Raji (cell line): Measurements from ENCODE around the gene CADPS2.

Experiments used
- POLR2A ChIP-seq: IDR thresholded peaks from 2 replicates; pipeline ENCODE4 v1.6.1; 2011; ENCODE audit warnings: low read depth, low read length, control low read depth; ENCODE audit not compliant: insufficient read depth

CADPS2 gene

DNA sequence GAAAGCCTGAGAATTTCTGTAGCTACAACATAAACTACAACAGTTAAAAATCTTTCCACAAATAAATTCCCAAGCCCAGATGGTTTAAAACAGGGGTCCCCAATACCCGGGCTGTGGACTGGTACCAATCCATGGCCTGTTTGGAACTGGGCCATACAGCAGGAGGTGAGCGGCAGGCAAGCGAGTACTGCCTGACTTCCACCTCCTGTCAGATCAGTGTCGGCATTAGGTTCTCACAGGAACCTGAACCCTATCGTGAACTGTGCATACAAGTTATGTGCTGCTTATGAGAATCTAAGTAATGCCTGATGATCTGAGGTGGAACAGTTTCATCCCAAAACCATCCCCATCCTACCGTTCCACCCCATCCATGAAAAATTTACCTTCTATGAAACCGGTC is 421.0 kb downstream of the CADPS2 start:
- no peak for TF ChIP-seq POLR2A

GRCh38 chr7:122463631-122464030 is 422.6 kb downstream of the CADPS2 start:
- no peak for TF ChIP-seq POLR2A

DNA sequence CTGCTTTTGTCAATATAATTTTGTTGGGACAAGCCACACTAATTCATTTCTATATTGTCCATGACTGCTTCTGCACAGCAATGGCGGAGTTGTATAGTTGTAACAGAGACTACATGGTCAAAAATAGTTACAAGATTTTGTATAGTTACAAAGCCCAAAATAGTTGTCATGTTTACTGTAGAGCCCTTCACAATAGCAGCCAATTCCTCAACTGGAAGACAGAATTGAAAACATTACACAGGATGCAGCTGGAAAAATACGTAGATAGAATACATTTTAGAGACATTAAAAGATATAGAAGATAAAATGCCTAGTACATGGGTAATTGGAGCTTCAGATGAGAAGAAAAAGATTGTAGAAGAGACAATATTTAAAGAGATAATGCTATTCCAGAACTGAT is 425.3 kb downstream of the CADPS2 start:
- TF ChIP-seq POLR2A: no peak

DNA sequence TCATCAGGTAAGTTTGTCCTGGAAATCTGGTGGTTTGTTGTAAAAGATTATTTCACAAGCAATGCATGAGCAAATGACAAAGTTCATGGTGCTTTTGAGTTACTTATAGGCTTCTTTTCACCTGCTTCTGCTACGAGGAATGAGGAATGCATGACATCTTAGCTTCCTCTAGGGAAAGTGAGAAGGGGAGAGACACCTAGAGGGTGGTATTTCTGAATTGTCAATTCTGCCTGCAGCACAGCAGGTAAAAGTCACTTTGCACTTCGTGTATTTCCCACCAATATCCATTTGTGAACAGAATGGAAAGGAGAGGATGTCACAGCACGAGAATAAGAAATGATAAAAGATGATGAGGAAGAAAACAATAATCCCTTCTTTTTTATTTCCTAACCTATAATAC is 428.3 kb downstream of the CADPS2 start:
- TF ChIP-seq POLR2A: no peak

GRCh38 chr7:122457325-122457724 is 428.9 kb downstream of the CADPS2 start:
- TF ChIP-seq POLR2A: no peak

DNA sequence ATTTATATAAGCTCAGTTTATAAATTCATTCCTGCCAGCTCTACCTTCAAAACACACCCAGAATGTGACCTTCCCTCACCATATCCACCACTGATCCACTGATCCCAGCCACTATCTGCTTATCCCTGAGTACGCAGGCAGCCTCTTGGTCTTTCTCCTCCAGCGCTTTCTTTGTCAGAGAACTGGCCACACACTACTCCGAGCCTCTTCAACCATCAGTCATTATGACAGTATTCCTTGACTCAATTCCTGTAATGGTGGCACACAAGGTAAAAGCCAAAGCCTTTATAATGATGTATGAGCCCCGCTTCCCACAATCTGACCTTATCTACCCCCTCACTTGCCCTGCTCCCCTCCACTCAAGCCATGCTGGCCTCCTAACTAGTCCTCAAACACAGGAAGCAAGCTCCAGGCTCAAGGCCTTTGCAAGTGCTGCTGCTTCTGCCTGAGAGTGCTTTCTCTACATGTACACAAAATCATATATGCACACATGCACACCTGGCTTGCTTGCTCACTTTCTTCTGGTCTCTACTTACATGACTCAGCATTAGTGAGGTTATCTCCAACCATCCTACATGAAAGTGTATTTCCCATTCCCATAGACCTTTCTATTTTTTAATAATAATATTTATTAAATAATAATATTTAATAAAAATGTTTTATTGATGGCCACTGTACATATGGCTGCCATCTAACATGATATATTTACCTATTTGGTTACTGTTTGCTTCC is 431.3 kb downstream of the CADPS2 start:
- no peak for TF ChIP-seq POLR2A

DNA sequence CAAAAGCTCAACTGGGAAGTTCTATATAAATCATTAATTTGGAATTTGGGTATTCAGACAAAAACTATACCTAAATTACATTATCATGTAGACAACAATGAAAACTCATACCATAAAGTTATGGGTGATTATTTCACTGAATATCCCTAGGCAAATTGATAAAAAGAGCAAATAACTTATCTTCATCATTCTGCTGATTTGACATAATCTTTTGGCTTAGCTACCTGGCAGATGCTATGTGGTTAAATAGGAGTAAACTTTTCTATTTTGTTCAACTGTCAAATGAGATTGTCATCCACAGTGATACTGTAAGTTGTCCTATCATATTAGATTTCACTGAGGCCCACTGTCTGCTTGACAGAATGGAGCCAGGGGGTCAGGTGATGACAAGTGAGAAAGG is 432.8 kb downstream of the CADPS2 start:
- TF ChIP-seq POLR2A: no peak

GRCh38 chr7:122448893-122449589 is 437.2 kb downstream of the CADPS2 start:
- no peak for TF ChIP-seq POLR2A

- TF ChIP-seq POLR2A: no peak
Measured at GRCh38 chr7:122442929-122443328, 443.3 kb downstream of the CADPS2 start.

DNA sequence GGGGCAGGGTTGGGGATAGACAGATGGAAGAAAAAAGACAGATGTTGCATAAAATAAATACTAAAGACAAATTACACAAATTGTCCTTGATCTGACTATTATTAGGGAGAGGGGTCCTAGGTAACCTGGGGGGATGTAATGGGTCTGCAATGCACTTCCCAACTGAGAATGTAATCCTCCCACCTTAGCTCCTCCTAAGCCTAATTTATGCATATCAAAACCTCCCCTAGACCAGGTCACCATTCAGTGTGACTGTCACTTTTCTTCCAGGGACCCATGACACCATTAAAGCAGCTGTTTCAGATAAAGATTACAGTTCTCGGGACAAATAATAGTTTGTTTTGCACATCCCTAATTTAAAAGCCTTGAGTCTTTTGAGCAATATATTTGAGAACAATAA is 447.8 kb downstream of the CADPS2 start:
- TF ChIP-seq POLR2A: no peak

- no peak for TF ChIP-seq POLR2A
Measured at GRCh38 chr7:122438006-122438405, 448.3 kb downstream of the CADPS2 start.

DNA sequence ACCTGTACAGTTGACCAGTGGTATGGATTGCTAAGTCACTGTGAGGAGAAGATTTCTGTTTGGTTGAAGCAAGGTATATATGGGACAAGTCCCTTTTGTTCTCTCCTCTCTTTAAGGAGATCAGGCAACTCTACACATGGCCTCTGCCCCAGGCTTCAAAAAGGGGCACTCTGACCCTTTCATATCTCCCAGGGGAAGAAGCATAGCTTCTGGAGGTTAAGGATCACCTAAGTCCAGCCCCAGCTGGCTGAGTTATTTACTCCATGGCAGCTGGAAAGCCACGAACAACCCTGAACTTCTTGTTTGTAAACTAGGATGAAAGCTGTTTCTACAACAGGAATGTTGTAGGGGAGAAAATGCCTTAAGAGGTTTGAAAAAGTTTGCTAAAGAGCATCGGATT is 452.5 kb downstream of the CADPS2 start:
- no peak for TF ChIP-seq POLR2A

- no peak for TF ChIP-seq POLR2A
Measured at GRCh38 chr7:122430710-122431109, 455.6 kb downstream of the CADPS2 start.

DNA sequence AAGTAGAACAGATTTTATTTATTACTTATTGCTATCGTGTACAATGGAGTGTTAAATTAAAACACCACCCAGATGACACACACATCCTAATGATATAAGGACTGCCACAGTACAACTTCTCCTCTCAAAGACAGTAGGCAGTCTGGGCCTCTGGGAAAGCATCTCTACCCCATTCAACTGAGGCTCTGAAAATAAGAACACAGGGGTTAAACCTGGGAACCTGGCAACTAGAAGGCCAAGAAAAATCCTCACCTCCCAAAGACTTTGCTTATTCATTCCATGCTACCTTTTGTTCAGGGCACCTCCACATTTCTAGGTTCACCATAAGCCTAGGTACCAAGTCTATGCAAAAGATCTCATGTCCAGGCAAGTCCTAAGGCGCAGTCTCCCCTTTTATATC is 456.3 kb downstream of the CADPS2 start:
- TF ChIP-seq POLR2A: no peak

GRCh38 chr7:122425731-122426130 is 460.5 kb downstream of the CADPS2 start:
- no peak for TF ChIP-seq POLR2A

DNA sequence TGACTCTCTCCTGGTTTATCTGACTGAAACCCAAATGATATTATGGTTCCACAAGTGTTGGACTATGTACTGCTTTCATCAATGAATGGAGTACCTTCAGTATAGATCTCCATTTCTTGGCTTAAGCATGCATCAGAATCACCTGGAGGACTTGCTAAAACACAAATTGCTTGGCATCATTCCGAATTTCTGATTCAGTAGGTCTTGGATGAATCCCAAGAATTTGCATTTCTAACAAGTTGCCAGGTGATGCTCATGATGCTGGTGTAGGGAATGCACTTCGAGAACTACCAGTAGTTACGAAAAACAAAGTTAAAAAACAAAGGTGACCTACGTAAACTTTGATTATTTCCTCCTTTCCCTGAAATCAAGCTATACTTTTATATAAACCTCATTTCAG is 462.7 kb downstream of the CADPS2 start:
- no peak for TF ChIP-seq POLR2A

DNA sequence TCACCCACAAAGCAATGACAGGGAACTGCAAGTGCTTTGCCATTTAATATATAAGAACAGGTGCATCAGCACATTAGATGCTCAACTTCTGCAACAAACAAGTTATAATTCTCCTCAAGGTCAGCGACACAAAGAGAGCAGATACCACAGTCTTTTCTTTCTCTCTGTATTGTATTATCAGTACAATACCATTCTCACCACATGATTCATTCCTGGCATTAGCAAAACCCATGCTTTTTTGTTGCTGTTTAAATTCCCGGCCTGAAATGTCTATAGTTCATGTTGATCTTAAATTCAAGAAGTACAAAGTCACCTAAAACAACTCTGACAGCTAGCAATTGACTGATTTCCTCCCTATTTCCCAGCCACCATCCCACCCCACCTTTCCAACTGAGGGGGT is 469.9 kb downstream of the CADPS2 start:
- no peak for TF ChIP-seq POLR2A

- no peak for TF ChIP-seq POLR2A
Measured at GRCh38 chr7:122415510-122415909, 470.8 kb downstream of the CADPS2 start.

DNA sequence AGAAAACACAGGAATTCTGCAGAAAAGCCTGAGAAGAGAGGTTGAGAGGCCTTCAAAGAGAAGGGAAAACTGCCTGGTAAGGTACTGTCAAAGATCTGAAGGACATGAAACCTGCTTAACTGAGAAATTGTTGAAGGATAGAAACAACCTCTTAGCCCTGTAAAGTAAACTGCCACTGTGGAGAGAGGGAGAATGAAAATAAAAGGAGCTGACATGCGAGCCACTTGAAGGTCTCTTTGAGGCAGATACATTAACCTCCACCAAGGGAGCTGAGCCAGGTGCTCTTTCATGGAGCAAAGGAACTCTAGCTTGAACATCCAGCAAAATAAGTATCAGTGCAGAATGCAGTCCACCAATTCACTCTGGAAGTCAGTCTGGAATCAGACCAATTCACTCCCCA is 472.9 kb downstream of the CADPS2 start:
- no peak for TF ChIP-seq POLR2A
